HG03439 (cell line): ENCODE data around the gene NAGPA.

Experiments
- ATAC-seq: cut with Tn5 transposase; IDR thresholded peaks from one replicate; pipeline ENCODE4 v1.9.1; 2021; ENCODE audit warnings: mild to moderate bottlenecking, moderate library complexity; ENCODE audit not compliant: unreplicated experiment

Gene NAGPA

GRCh38 chr16:5006348-5007193 is 27.2 kb downstream of the NAGPA start:
- ATAC-seq, result no peak

- ATAC-seq, result no peak
These were observed 27.8 kb downstream of the NAGPA start for GRCh38 chr16:5005916-5006315.

GRCh38 chr16:5004311-5004710 is 29.4 kb downstream of the NAGPA start:
- ATAC-seq, result no peak

GRCh38 chr16:5003828-5004227 is 29.9 kb downstream of the NAGPA start:
- no peak for ATAC-seq

GRCh38 chr16:5003211-5003610 is 30.5 kb downstream of the NAGPA start:
- ATAC-seq, result no peak

GRCh38 chr16:5002699-5003143 is 31.0 kb downstream of the NAGPA start:
- no peak for ATAC-seq

- no peak for ATAC-seq
These were observed 31.7 kb downstream of the NAGPA start for GRCh38 chr16:5001986-5002385.

- no peak for ATAC-seq
These were observed 32.2 kb downstream of the NAGPA start for GRCh38 chr16:5001571-5001970.

- no peak for ATAC-seq
These were observed 33.1 kb downstream of the NAGPA start for GRCh38 chr16:5000573-5001001.

GRCh38 chr16:4994719-4995434 is 38.9 kb downstream of the NAGPA start:
- ATAC-seq, result no peak

GRCh38 chr16:4991754-4992153 is 42.0 kb downstream of the NAGPA start:
- no peak for ATAC-seq

GRCh38 chr16:4990415-4990814 is 43.3 kb downstream of the NAGPA start:
- ATAC-seq, result no peak

- no peak for ATAC-seq
These were observed 44.2 kb downstream of the NAGPA start for GRCh38 chr16:4989391-4990006.

GRCh38 chr16:4988647-4989046 is 45.1 kb downstream of the NAGPA start:
- no peak for ATAC-seq

- ATAC-seq, result no peak
These were observed 46.0 kb downstream of the NAGPA start for GRCh38 chr16:4987580-4988374.

- ATAC-seq, result no peak
These were observed 46.5 kb downstream of the NAGPA start for GRCh38 chr16:4987250-4987579.

GRCh38 chr16:4984174-4984990 is 49.4 kb downstream of the NAGPA start:
- no peak for ATAC-seq

GRCh38 chr16:4982056-4982867 is 51.5 kb downstream of the NAGPA start:
- no peak for ATAC-seq

GRCh38 chr16:4981473-4981872 is 52.3 kb downstream of the NAGPA start:
- no peak for ATAC-seq
